Sigmoid colon (tissue), 7 donors: ENCODE results near the gene IFNL1. TPM values are rescaled to one million over a fixed set of nuclear protein-coding genes. Genes with fewer than 3 reads are reported as not detected.

ENCODE experiments used
- DNase-seq: peaks from one replicate; pipeline ENCODE4 v3.0.0-alpha.2; 2019
- H3K27ac ChIP-seq, 4 donors: fragments of 200-600 bp; sonication (generic); one replicate each; pipeline ENCODE4 v1.5.1; 2016 to 2019; ENCODE audit warnings: mild to moderate bottlenecking in 1 of 4
- H3K27me3 ChIP-seq, 3 donors: fragments of 200-600 bp; sonication (generic); one replicate each; pipeline ENCODE4 v1.5.1; 2019; ENCODE audit warnings: mild to moderate bottlenecking in 1 of 3
- H3K36me3 ChIP-seq, 4 donors: fragments of 200-600 bp; sonication (generic); one replicate each; pipeline ENCODE4 v1.5.1; 2016 to 2019
- H3K4me1 ChIP-seq, 4 donors: fragments of 200-600 bp; sonication (generic); one replicate each; pipeline ENCODE4 v1.5.1; 2017 to 2019
- H3K4me3 ChIP-seq, 4 donors: fragments of 200-600 bp; sonication (generic); one replicate each; pipeline ENCODE4 v1.5.1; 2017 to 2019; ENCODE audit warnings: mild to moderate bottlenecking in 2 of 4, moderate library complexity in 1 of 4
- H3K9me3 ChIP-seq, 4 donors: fragments of 200-600 bp in 3 of 4; sonication (generic) in 3 of 4; one replicate each; pipeline versions ENCODE4 v1.5.1 to v1.6.1; 2013 to 2019
- CTCF ChIP-seq, 4 experiments: fragments of 450-650 bp in 3 of 4; fragments of 200-600 bp in 1 of 4; IDR thresholded peaks; one replicate each; pipeline ENCODE4 v1.5.1; 2016 to 2019; ENCODE audit warnings: antibody characterized with exemption in 4 of 4, mild to moderate bottlenecking in 3 of 4, moderate library complexity in 2 of 4
- EP300 ChIP-seq, 4 donors: sonication (generic); formaldehyde crosslinking; IDR thresholded peaks; one replicate each; pipeline ENCODE4 v1.6.1; 2017; ENCODE audit warnings: antibody characterized with exemption in 4 of 4
- POLR2A ChIP-seq, 2 donors: fragments of 450-650 bp; IDR thresholded peaks; one replicate each; pipeline ENCODE4 v1.6.1; 2016; ENCODE audit warnings: antibody characterized with exemption in 2 of 2, mild to moderate bottlenecking in 2 of 2, moderate library complexity in 2 of 2
- POLR2AphosphoS5 ChIP-seq, 4 donors: sonication (generic); formaldehyde crosslinking; IDR thresholded peaks; one replicate each; pipeline ENCODE4 v1.6.1; 2017; ENCODE audit warnings: antibody characterized with exemption in 4 of 4
- WGBS, 2 donors: extraction: QIAGEN DNeasy Blood & Tissue Kit; methylation state at CpG; one replicate each; pipeline ENCODE4 v1.1.7; 2013; 5-methylcytosine and 5-hydroxymethylcytosine counted together
- intact Hi-C: fragments of 100-400 bp; cut with DNase I; formaldehyde crosslinking; loops from one replicate; pipeline ENCODE4 v1.15.1; 2023
- polyA plus RNA-seq, 3 donors: library from polyadenylated mRNA; stranded (reverse); fragments of 200-250 nt; gene quantifications; one replicate each; pipeline ENCODE4 v1.2.3, GENCODE V29; 2013
- total RNA-seq, 4 donors: library from RNA; depleted of rRNA; stranded (reverse); fragments of >200 nt; gene quantifications; one replicate each; pipeline ENCODE4 v1.1.0, GENCODE V29; 2016
- donor health status: healthy with polysubstance abuse.
- donor health status: Bipolar disorder and iron deficiency.
- donor health status: healthy.

The IFNL1 gene
- total and polyA plus RNA-seq, 7 donors = 0.09 TPM; not detected in 6

GRCh38 chr19:39282021-39282420 is 14.2 kb upstream of the IFNL1 start:
- no peak for DNase-seq
- TF ChIP-seq CTCF (IDR thresholded peaks at IDR 0.05) (no peak), POLR2AphosphoS5 (IDR thresholded peaks at IDR 0.05) (no peak), POLR2A (IDR thresholded peaks at IDR 0.05) (no peak)
- Histone ChIP-seq H3K4me3 (no peak overlapping the region), H3K27me3 (peaks cover 0 to 7% (median 0%) of the 10 kb centered on the region in 3 donors), H3K4me1 (no peaks in the 10 kb centered on the region), H3K36me3 (no peaks in the 10 kb centered on the region), H3K9me3 (peaks cover 0 to 17% (median 0%) of the 10 kb centered on the region in 4 donors), H3K27ac (no peak overlapping the region)
- 56 to 66% methylated on average over 1 of the region's 1 CpG for WGBS, 2 donors
- intact Hi-C loops = no loop called here

- no peak overlapping the region for H3K27ac ChIP-seq
- no peaks in the 10 kb centered on the region for H3K36me3 ChIP-seq
- H3K9me3 ChIP-seq = peaks cover 0 to 17% (median 0%) of the 10 kb centered on the region in 4 donors
- TF ChIP-seq POLR2A (IDR thresholded peaks at IDR 0.05) = no peak
- intact Hi-C loops = no loop called here
- H3K27me3 ChIP-seq = no peaks in the 10 kb centered on the region
- no peak overlapping the region for H3K4me3 ChIP-seq
- 91 to 94% methylated on average over 1 of the region's 1 CpG for WGBS, 2 donors
- H3K4me1 ChIP-seq = no peaks in the 10 kb centered on the region
- no peak for DNase-seq
Measured at GRCh38 chr19:39284032-39284431, 12.2 kb upstream of the IFNL1 start.

GRCh38 chr19:39293394-39293793 is 2.8 kb upstream of the IFNL1 start:
- H3K9me3 ChIP-seq = no peaks in the 10 kb centered on the region
- H3K36me3 ChIP-seq = no peaks in the 10 kb centered on the region
- H3K27me3 ChIP-seq = peaks cover 0 to 21% (median 0%) of the 10 kb centered on the region in 3 donors
- intact Hi-C loops = no loop called here
- 75 to 76% methylated on average over 4 of the region's 4 CpGs for WGBS, 2 donors
- no peaks in the 10 kb centered on the region for H3K4me1 ChIP-seq
- TF ChIP-seq EP300 (IDR thresholded peaks at IDR 0.05) (no peak), POLR2A (IDR thresholded peaks at IDR 0.05) (no peak), POLR2AphosphoS5 (IDR thresholded peaks at IDR 0.05) (no peak), CTCF (IDR thresholded peaks at IDR 0.05) (no peak)
- DNase-seq = peak; percentile 19
- no peak overlapping the region for H3K4me3 ChIP-seq
- H3K27ac ChIP-seq = no peak overlapping the region

- intact Hi-C loops = no loop called here
- H3K4me1 ChIP-seq = no peaks in the 10 kb centered on the region
- TF ChIP-seq POLR2AphosphoS5 (IDR thresholded peaks at IDR 0.05) (no peak), POLR2A (IDR thresholded peaks at IDR 0.05) (no peak), CTCF (IDR thresholded peaks at IDR 0.05) (no peak), EP300 (IDR thresholded peaks at IDR 0.05) (no peak)
- peak; percentile 5 for DNase-seq
- H3K36me3 ChIP-seq = no peaks in the 10 kb centered on the region
- 89% methylated on average over 4 of the region's 4 CpGs for WGBS, 2 donors
- H3K9me3 ChIP-seq = no peaks in the 10 kb centered on the region
- H3K27ac ChIP-seq = no peak overlapping the region
- no peak overlapping the region for H3K4me3 ChIP-seq
- peaks cover 0 to 28% (median 0%) of the 10 kb centered on the region in 3 donors for H3K27me3 ChIP-seq
Measured at GRCh38 chr19:39296906-39297305, 699 bp downstream of the IFNL1 start.

- no peaks in the 10 kb centered on the region for H3K4me1 ChIP-seq
- no peak overlapping the region for H3K4me3 ChIP-seq
- H3K9me3 ChIP-seq = no peaks in the 10 kb centered on the region
- WGBS, 2 donors = 53 to 69% methylated on average over 17 of the region's 17 CpGs
- H3K36me3 ChIP-seq = no peaks in the 10 kb centered on the region
- peak; percentile 52 for DNase-seq
- no peak for TF ChIP-seq EP300 (IDR thresholded peaks at IDR 0.05)
- TF ChIP-seq POLR2AphosphoS5 (IDR thresholded peaks at IDR 0.05) = no peak
- TF ChIP-seq POLR2A (IDR thresholded peaks at IDR 0.05) = no peak
- TF ChIP-seq CTCF (IDR thresholded peaks at IDR 0.05) = no peak
- intact Hi-C loops = no loop called here
- no peak overlapping the region for H3K27ac ChIP-seq
- H3K27me3 ChIP-seq = peaks cover 0 to 29% (median 0%) of the 10 kb centered on the region in 3 donors
Measured at GRCh38 chr19:39297931-39298634, 1.9 kb downstream of the IFNL1 start.
